Colonic mucosa (tissue), 4 donors: ENCODE results near the gene HEXIM2. TPM values are rescaled to one million over a fixed set of nuclear protein-coding genes. Genes with fewer than 3 reads are reported as not detected.

Experiments used
- DNase-seq: peaks from one replicate; pipeline ENCODE4 v3.0.0-alpha.2; 2020
- H3K27ac ChIP-seq: fragments of 200-600 bp; one replicate; pipeline ENCODE4 v1.8.0; 2021
- H3K27me3 ChIP-seq: fragments of 200-600 bp; one replicate; pipeline ENCODE4 v1.8.0; 2021
- H3K36me3 ChIP-seq: fragments of 200-600 bp; one replicate; pipeline ENCODE4 v1.8.0; 2021
- H3K4me1 ChIP-seq: fragments of 200-600 bp; one replicate; pipeline ENCODE4 v1.8.0; 2021; ENCODE audit warnings: mild to moderate bottlenecking
- H3K4me3 ChIP-seq: fragments of 200-600 bp; one replicate; pipeline ENCODE4 v1.8.0; 2021
- H3K9ac ChIP-seq, 2 donors: one replicate each; pipeline ENCODE4 v1.7.0; 2013; ENCODE audit warnings: control low read depth in 2 of 2, low read depth in 2 of 2, low read length in 2 of 2
- H3K9me3 ChIP-seq: fragments of 200-600 bp; one replicate; pipeline ENCODE4 v1.8.0; 2021
- CTCF ChIP-seq: fragments of 200-600 bp; IDR thresholded peaks from one replicate; pipeline ENCODE4 v1.8.0; 2022; ENCODE audit warnings: antibody characterized with exemption, mild to moderate bottlenecking
- intact Hi-C: fragments of 100-400 bp; cut with DNase I; formaldehyde crosslinking; loops from one replicate; pipeline ENCODE4 v1.14.1; 2022
- total RNA-seq, 2 donors: library from RNA; stranded (reverse); fragmentation: NEBNext Ultra II Directional in 1 of 2; extraction: Animal tissue kit (Norgen Biotek cat#: 25700) in 1 of 2; gene quantifications; one replicate each; pipeline ENCODE4 v1.2.1, GENCODE V29; 2021
- donor health status: healthy.
- donor health status: DM: no; HTN: no; CAD: no.
- donor health status: DM: no; HTN: no; CAD: no.

The HEXIM2 gene
- total RNA-seq, 2 donors from 2014 or later, result 7.2 to 8.1 TPM

- Histone ChIP-seq H3K4me3 (no peak overlapping the region), H3K9me3 (no peaks in the 10 kb centered on the region), H3K36me3 (no peaks in the 10 kb centered on the region), H3K27me3 (no peaks in the 10 kb centered on the region), H3K27ac (peak overlapping the region; percentile 70), H3K4me1 (peaks cover 13% of the 10 kb centered on the region), H3K9ac (peak overlapping the region; percentile 67 to 84)
- DNase-seq, result peak; percentile 64
- no peak for TF ChIP-seq CTCF
- intact Hi-C loops, result no loop called here
These were observed 9.3 kb downstream of the HEXIM2 start for GRCh38 chr17:45170931-45171337.

GRCh38 chr17:45171338-45172231 is 9.9 kb downstream of the HEXIM2 start:
- TF ChIP-seq CTCF, result no peak
- Histone ChIP-seq H3K9ac (peak overlapping the region; percentile 67 to 84), H3K4me3 (no peak overlapping the region), H3K27ac (peak overlapping the region; percentile 70), H3K27me3 (no peaks in the 10 kb centered on the region), H3K9me3 (no peaks in the 10 kb centered on the region), H3K36me3 (no peaks in the 10 kb centered on the region), H3K4me1 (peaks cover 14% of the 10 kb centered on the region)
- intact Hi-C loops, result no loop called here
- DNase-seq, result peak; percentile 83

GRCh38 chr17:45172232-45172540 is 10.5 kb downstream of the HEXIM2 start:
- no peaks in the 10 kb centered on the region for H3K27me3 ChIP-seq
- no peak overlapping the region for H3K4me3 ChIP-seq

GRCh38 chr17:45172541-45173286 is 11.0 kb downstream of the HEXIM2 start:
- Histone ChIP-seq H3K27me3 (no peaks in the 10 kb centered on the region), H3K9ac (peak overlapping the region; percentile 63 to 84), H3K4me3 (no peak overlapping the region), H3K4me1 (peaks cover 14% of the 10 kb centered on the region), H3K9me3 (no peaks in the 10 kb centered on the region), H3K27ac (peak overlapping the region; percentile 70), H3K36me3 (no peaks in the 10 kb centered on the region)
- peak; percentile 80 for DNase-seq
- intact Hi-C loops, result no loop called here
- no peak for TF ChIP-seq CTCF

More at GRCh38 chr17:45172232-45172540, 10.5 kb downstream of the HEXIM2 start:
- peak overlapping the region; percentile 35 to 84 for H3K9ac ChIP-seq
- H3K36me3 ChIP-seq, result no peaks in the 10 kb centered on the region
- no peak for TF ChIP-seq CTCF
- no peak for DNase-seq
- intact Hi-C loops, result no loop called here
- H3K9me3 ChIP-seq, result no peaks in the 10 kb centered on the region
- H3K27ac ChIP-seq, result peak overlapping the region; percentile 70
- H3K4me1 ChIP-seq, result peaks cover 14% of the 10 kb centered on the region

GRCh38 chr17:45175759-45176115 is 14.1 kb downstream of the HEXIM2 start:
- H3K27me3 ChIP-seq, result no peaks in the 10 kb centered on the region
- no peak for TF ChIP-seq CTCF
- DNase-seq, result no peak
- peaks cover 14% of the 10 kb centered on the region for H3K4me1 ChIP-seq
- no peak overlapping the region for H3K27ac ChIP-seq
- intact Hi-C loops, result no loop called here
- H3K36me3 ChIP-seq, result no peaks in the 10 kb centered on the region
- H3K4me3 ChIP-seq, result no peak overlapping the region
- H3K9me3 ChIP-seq, result no peaks in the 10 kb centered on the region
- H3K9ac ChIP-seq, result peak overlapping the region in 1 of 2 donors; percentile 7
